ENCODE results near the gene OSGIN1.

- TF ChIP-seq CTCF (conservative IDR thresholded peaks at IDR 0.05; ENCODE audit: low read depth, low read length) (no peak), EZH2phosphoT487 (IDR thresholded peaks at IDR 0.05; ENCODE audit: borderline replicate concordance, low read length) (no peak)
Measured at GRCh38 chr16:84007965-84008364, 54.9 kb downstream of the OSGIN1 start.
